Measurements from ENCODE around the gene MAST4. TPM values are rescaled to one million over a fixed set of nuclear protein-coding genes. Genes with fewer than 3 reads are reported as not detected.

Gene MAST4
- total RNA-seq, 1 donor from 2014 or later = 114 TPM

DNA sequence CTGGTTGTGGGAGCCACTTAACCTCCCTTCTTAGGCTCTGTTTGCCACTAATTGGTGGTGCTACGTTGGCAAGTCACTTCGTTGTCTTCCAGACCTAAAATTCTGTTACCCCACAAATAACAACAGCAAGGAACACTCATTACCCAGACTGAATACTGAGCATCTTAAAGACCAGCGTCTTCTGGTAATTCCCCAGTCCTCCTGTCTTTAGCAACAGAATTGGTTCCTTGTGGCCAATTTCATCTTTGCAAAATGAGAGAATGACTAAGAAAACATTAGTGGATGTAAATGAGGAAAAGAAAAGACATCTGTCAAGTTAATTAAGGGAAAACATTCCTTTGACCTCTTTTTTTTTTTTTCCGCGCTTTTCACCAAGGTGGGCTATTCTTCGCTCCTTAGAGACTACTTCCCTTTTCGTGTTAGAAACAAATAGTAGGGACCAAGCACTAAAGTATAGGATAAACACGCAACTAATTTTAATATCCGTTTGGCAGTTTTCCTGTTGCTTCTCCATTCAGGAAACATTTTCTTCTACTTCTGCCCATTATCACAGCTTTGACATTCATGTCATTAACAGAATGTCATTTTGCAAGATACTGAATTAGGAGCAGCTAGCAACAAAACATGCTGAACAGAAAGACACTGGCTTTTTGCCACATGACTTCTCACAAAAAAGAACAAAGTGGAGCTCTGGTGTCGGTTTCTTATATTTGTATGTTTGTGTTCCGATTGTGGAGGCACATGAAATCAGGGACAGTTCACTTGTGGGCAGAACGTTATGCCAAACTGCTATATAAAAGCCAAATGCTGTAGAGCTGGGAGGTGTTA, 446.2 kb downstream of the MAST4 start:
- no peak for DNase-seq (ENCODE audit: low spot score)

DNA sequence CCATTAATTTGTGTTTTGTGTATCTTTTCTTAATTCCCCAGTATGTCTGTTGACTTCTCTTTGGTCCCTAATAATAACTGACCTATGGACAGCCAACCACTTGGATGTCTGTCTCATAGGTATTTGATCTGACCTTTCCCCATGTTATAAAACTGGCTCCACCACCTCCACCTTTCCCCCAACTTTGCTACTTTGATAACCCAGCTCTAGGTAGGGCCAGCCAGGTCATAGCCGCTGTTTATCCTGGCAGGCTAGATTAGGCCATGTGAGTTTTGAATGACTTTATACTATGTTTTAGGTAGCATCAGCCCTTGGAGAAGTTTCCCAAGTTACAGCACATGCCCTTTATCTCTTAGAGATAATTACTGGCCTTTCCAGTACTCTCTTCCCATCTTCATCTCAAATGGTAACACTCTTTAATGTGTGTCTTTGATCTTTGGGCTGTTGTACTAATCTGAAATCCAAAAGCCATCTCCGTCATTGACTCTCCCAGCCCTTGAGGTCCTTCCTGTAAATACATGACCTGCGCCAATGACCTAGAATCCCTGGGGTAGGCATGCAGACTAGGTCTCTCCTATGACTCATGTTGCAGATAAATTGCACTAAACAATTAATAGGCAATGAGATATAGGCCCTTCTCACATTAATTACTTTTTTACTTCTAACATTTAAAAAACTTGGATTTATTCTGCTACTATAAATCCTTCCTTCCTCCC, 447.8 kb downstream of the MAST4 start:
- no peak for DNase-seq (ENCODE audit: low spot score)

GRCh38 chr5:67045816-67046740, 449.9 kb downstream of the MAST4 start:
- no peak for DNase-seq (ENCODE audit: low spot score)

GRCh38 chr5:67047160-67047559, 451.0 kb downstream of the MAST4 start:
- no peak for DNase-seq (ENCODE audit: low spot score)

DNA sequence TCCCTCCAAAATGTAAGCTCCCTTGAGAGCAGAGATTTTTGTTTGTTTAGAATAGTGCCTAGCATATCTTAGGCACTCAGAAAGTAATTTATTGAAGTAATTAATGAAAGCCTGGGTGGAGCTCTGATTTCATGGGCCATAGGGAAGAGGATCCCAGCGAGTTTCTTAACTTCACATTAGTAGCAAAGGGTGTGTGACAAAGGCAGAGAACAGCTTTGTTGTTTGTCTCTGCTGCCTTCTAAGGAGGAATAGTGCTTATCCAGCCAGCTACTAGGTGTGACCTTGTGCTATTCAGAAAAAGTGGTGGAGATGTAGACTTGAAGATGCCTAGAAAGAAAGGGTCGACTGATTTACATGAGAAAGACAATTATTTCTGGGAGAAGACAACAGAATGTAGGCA, 451.4 kb downstream of the MAST4 start:
- no peak for DNase-seq (ENCODE audit: low spot score)

GRCh38 chr5:67050125-67050524, 453.9 kb downstream of the MAST4 start:
- DNase-seq (ENCODE audit: low spot score) = no peak

DNA sequence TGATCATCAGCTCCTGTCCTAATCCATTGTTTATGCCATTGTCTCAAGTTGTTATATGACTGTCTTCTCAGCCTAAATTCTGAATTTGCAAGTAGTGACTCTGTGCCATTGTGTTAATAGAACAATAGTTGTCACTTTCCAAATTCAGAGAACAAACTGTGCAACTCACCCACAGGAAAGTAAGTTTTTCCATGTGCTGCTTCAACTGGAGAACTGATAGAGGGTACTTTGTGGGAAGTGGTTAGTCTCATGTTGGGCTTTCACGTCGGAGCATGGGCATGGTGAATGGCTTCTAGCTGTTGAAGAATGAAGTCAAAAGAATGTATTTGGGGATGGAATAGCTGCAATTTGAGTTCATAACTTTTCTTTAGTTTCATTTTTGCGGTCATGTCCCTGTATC, 454.4 kb downstream of the MAST4 start:
- DNase-seq (ENCODE audit: low spot score) = no peak

- no peak for DNase-seq (ENCODE audit: low spot score)
Observed at GRCh38 chr5:67051164-67051563, 455.0 kb downstream of the MAST4 start.

GRCh38 chr5:67052034-67052433, 455.8 kb downstream of the MAST4 start:
- no peak for DNase-seq (ENCODE audit: low spot score)

- DNase-seq (ENCODE audit: low spot score) = no peak
Observed at GRCh38 chr5:67053229-67053628, 457.0 kb downstream of the MAST4 start.

DNA sequence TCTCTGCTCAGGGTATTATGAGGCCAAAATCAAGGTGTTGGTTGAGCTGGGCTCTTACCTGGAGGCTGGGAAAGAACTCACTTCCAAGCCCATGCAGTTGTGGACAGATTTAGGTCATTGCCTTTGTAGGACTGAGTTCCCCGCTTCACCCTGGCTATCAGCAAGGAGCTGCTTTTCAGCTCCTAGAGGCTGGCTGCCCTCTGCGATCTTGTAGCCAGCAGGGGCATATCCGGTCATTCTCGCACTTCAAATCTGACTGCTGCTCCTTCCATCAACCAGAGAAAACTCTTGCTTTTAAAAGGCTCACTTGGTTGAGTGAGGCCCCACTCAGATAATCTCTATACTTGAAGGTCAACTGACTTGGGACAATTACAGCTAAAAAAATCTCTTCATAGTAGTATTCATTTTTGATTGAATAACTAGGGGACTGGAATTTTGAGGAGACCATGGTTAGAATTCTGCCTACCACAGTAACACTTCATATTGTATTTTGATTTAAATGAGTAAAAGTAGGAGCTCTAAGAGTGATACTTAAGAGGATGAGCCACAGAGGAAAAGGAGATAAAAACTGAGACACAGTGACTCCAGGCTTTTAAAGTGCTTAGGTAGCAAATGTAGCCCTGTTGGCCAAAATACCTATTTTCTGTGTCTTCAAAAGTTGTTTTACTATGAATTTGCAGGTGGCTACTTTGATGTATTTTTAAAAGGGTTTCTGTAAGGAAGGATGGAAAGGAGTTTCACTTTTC, 463.0 kb downstream of the MAST4 start:
- no peak for DNase-seq (ENCODE audit: low spot score)

- DNase-seq (ENCODE audit: low spot score) = no peak
Observed at GRCh38 chr5:67059744-67060490, 463.7 kb downstream of the MAST4 start.

GRCh38 chr5:67061511-67061910, 465.3 kb downstream of the MAST4 start:
- DNase-seq (ENCODE audit: low spot score) = no peak

DNA sequence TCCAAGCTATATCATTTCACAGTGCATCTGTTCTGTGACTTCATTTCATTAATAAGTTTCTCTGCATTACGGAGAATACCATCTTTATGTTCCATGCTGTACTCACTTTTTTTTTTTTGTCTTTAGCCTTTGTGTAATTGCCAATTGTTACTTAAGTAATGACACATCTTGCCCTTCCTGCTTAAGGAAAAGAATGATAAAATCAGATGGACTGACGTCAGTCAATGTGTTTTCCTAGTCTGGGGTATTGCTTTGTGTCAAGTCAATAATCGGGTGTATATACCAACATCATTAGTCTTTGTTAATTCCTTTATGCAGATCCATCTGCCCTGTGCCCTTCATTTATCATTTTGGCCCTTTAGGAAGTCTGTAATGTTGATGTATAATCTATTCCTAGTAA, 466.9 kb downstream of the MAST4 start:
- no peak for DNase-seq (ENCODE audit: low spot score)

GRCh38 chr5:67063791-67064190, 467.6 kb downstream of the MAST4 start:
- no peak for DNase-seq (ENCODE audit: low spot score)

DNA sequence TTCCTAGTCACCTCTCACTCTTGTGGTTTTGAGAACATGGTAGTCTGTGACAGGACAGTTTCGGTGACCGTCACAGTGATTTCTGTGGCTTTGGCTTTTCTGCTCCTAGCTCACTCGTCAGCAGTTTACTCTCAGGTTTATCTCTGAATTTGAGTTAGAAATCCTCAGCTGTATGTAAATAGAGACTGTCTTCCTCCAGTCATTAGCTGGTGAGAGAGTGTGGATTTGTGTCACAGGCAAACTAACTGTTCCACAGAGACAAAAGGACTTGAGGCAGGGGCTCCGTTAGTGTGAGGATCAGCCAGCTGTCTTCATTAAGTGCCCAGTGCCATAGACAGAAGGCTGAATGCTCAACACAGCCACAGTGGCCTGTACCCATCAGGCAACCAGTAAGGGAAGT, 469.0 kb downstream of the MAST4 start:
- no peak for DNase-seq (ENCODE audit: low spot score)

DNA sequence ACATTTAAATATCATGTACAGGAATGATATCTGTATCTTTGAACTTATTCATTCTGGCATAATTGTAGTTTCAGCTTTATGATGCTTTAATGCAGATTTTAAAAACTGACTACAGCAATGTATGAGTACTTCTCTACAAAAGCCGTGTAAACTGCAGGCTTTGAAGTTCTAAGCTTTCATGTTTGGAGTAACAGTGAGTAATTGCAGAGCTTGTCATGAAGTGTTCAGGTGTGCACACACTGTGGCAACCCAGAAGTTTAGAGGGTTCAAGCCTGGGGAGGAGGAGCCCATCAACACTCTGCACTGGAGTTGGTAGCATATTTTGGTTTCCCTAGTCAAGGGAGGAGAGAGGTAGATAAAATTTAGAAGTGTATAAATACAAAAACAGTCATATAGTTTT, 469.5 kb downstream of the MAST4 start:
- no peak for DNase-seq (ENCODE audit: low spot score)

DNA sequence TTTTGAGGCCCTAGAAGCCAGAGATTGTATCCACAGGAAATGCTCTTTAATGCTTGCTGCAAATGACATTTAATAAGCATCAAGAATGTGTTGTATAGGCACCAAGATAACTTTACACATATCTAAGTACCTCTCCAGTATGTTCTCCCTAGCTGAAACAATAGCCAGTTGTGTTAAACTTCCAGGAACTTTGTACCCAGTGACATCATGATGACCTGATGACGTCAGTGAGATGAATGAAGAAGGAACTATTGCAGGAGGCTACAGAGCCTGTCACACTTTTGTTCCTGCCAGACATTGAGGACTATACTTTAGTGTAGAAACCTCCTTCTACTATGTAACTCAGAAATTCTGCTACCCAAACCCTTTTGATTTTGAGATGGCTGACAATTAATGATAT, 470.6 kb downstream of the MAST4 start:
- no peak for DNase-seq (ENCODE audit: low spot score)

- no peak for DNase-seq (ENCODE audit: low spot score)
Observed at GRCh38 chr5:67073045-67073680, 477.0 kb downstream of the MAST4 start.

GRCh38 chr5:67077296-67077695, 481.1 kb downstream of the MAST4 start:
- DNase-seq (ENCODE audit: low spot score) = no peak

All from ureter (tissue), 1 donor.